GM18502 (cell line): Measurements from ENCODE around the gene CARHSP1.
A peak's percentile ranks its signal among the peaks of the same experiment; 100 is the strongest.
"Not testable (repeated sequence)": the region's sequence is repeated elsewhere in the genome, so short reads cannot be mapped to it uniquely, and the experiment has no call there.

ENCODE experiments used
- ATAC-seq: cut with Tn5 transposase; IDR thresholded peaks from one replicate; pipeline ENCODE4 v1.9.1; 2021; ENCODE audit warnings: mild to moderate bottlenecking; ENCODE audit not compliant: unreplicated experiment, poor library complexity

CARHSP1 gene

GRCh38 chr16:8837594-8837993, 31.2 kb downstream of the CARHSP1 start:
- not testable (repeated sequence) for ATAC-seq

- ATAC-seq = not testable (repeated sequence)
Observed at GRCh38 chr16:8836797-8837196, 32.0 kb downstream of the CARHSP1 start.

GRCh38 chr16:8832717-8833105, 36.1 kb downstream of the CARHSP1 start:
- ATAC-seq = no peak

- no peak for ATAC-seq
Observed at GRCh38 chr16:8831871-8832716, 36.7 kb downstream of the CARHSP1 start.

- ATAC-seq = no peak
Observed at GRCh38 chr16:8831450-8831849, 37.4 kb downstream of the CARHSP1 start.

- ATAC-seq = no peak
Observed at GRCh38 chr16:8828541-8829165, 40.2 kb downstream of the CARHSP1 start.

- ATAC-seq = no peak
Observed at GRCh38 chr16:8826278-8826879, 42.4 kb downstream of the CARHSP1 start.

- no peak for ATAC-seq
Observed at GRCh38 chr16:8822403-8822802, 46.4 kb downstream of the CARHSP1 start.

GRCh38 chr16:8819411-8820034, 49.3 kb downstream of the CARHSP1 start:
- ATAC-seq = no peak

GRCh38 chr16:8818504-8819270, 50.1 kb downstream of the CARHSP1 start:
- peak; percentile 76 for ATAC-seq

- no peak for ATAC-seq
Observed at GRCh38 chr16:8816967-8817655, 51.7 kb downstream of the CARHSP1 start.

- ATAC-seq = no peak
Observed at GRCh38 chr16:8814095-8814806, 54.6 kb downstream of the CARHSP1 start.

- no peak for ATAC-seq
Observed at GRCh38 chr16:8812162-8812843, 56.5 kb downstream of the CARHSP1 start.

- no peak for ATAC-seq
Observed at GRCh38 chr16:8808613-8809353, 60.0 kb downstream of the CARHSP1 start.

GRCh38 chr16:8808009-8808408, 60.8 kb downstream of the CARHSP1 start:
- no peak for ATAC-seq

GRCh38 chr16:8807189-8807588, 61.6 kb downstream of the CARHSP1 start:
- ATAC-seq = no peak

- ATAC-seq = no peak
Observed at GRCh38 chr16:8806272-8806983, 62.4 kb downstream of the CARHSP1 start.
